Stimulated activated naive CD8-positive, alpha-beta T cell treated with anti-CD3 and anti-CD28 coated beads, Interleukin-15, Interleukin-2, amounts not matched to agents 100 U/mL and 50 U/mL, for 24 hours (primary cell): ENCODE data around the gene HSD17B11.
"Not testable (repeated sequence)": the region's sequence is repeated elsewhere in the genome, so short reads cannot be mapped to it uniquely, and the experiment has no call there.

Experiments used
- ATAC-seq: fragments of 150-1000 bp; cut with Tn5 transposase; one replicate; pipeline ENCODE4 v1.10.0; 2021
- DNase-seq: peaks from one replicate; pipeline ENCODE4 v3.0.0; 2021

HSD17B11 gene, protein sequence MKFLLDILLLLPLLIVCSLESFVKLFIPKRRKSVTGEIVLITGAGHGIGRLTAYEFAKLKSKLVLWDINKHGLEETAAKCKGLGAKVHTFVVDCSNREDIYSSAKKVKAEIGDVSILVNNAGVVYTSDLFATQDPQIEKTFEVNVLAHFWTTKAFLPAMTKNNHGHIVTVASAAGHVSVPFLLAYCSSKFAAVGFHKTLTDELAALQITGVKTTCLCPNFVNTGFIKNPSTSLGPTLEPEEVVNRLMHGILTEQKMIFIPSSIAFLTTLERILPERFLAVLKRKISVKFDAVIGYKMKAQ

DNA sequence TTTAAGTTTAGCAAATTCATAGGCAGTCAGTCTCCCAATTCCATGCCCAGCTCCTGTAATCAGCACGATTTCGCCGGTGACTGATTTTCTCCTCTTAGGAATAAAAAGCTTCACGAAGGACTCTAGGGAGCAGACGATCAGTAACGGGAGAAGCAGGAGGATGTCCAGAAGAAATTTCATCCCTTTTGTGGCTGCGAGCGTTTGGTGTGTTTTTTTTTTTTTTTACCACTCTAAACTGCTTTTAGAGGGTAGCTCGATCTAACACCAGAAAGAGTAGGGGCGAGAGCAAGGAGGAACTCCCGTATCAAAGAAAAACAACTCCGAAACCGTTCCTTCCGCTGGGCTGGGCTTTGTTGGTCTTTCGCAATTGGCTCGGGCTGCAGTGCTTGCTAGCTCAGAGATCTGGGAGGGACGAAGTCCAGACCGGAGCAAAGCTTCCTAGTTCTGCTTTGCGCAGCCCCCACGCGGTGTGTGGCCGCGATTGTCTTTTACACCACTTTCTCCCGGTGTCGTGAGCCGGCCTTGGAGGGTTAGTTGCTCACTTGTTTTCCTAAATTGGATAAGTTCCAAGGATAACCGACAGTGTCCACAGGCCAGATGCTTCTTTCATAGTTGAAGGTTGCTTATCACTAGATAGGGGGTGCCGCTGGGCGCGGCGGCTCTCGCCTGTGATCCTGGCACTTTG lies at the start of gene HSD17B11:
Gene HSD17B11 (minus strand): TSS at position 298 of the 685 bp plus-strand sequence. CDS start 118 bp downstream, at position 180.
- DNase-seq = peak; percentile 82
- ATAC-seq = peak; percentile 98

DNA sequence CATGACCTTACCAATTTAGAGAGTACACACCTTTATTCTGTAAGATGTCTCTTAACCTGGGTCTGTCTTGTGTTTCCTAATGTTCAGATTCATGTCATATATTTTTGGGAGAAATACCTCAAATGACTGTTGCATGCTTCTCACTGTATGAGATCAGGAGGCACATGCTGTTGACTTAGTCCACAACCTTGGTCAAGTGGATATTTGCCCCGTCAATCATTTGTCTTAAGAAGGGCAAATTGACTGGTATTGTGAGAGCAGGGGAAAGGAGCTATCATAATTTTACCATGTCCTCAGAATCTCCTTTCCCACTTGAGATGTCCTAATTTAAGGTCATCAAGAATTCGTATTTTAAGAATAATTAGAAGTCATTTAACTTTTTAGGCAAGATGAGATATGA lies 42.4 kb upstream of the HSD17B11 start:
- DNase-seq (no peak), ATAC-seq (no peak)

DNA sequence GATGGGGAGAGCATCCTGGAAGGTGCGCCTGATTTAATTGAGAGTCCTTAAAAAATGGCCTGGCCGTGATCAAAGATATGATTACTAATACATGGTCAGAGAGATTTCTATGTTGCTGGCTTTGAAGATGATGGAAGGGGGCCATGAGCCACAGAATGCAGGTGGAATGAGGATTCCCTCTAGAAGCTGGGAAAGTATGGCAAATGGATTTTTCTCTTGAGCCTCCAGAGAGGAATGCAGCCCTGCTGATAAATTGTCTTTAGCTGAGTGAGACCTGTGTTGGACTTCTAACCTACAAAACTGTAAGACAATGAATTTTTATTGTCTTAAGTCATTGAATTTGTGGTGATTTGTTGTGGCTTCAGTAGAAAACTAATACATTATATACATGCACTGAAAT lies 39.0 kb upstream of the HSD17B11 start:
- ATAC-seq = no peak

DNA sequence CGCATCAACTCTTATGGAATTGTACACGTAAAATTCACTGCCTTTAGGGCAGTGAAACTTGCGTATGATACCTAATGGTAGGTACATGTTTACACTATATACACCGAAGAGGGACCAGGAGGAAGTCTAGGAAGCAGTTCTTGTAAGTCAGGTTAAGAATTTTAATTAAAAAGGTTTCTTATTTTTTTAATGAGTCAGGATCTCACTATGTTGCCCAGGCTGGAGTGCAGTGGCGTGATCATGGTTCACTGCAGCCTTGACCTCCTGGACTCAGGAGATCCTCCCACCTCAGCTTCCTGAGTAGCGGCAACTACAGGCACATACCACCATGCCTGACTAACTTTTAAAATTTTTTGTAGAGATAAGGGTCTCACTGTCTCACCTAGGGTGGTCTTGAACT lies 38.0 kb upstream of the HSD17B11 start:
- DNase-seq = no peak
- no peak for ATAC-seq

More for the DNA sequence above, 39.0 kb upstream of the HSD17B11 start:
- no peak for DNase-seq

DNA sequence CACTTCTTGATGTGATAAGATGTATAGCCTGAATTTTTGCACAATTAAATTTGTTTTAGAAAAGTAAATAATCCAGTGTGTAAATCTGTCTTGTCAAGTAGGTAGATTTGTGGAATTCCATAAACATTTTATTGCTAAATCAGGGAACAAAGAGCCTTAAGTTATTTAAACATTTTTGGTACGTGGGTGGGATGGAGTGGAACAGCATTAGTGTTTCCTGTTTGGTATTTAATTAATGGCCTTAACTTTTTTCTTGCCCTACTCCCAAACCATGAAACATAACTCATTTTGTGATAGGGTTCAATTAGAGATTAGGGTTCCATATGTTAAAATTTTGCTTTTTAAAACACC lies 36.5 kb upstream of the HSD17B11 start:
- no peak for DNase-seq
- ATAC-seq = no peak

DNA sequence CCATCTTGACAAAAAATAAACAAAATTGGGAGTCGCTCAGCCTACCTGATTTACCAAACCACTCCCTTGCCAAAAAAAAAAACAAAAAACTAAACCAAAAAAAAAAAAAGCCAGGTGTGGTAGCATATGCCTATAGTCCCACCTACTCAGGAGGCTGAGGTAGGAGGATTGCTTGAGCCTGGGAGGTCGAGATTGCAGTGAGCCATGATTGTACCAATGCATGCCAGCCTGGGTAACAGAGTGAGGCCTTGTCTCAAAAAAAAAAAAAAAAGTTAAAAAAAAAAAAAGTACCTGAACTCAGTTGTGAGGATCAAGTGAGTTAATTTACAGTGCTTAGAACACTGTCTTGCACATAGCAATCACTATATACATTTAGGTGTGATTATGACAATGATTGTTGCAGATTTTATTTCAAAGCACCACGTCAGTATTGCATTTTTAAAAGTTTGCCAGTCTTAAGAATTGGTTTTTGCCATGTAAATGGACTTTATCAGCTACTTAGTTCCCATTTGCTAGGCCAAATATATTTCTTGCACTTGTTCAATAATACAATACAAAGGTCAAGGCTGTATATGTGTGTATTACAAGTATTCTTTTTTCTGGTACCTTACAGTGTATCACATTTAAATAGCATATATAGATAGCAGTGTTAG lies 36.0 kb upstream of the HSD17B11 start:
- ATAC-seq (no peak), DNase-seq (no peak)

DNA sequence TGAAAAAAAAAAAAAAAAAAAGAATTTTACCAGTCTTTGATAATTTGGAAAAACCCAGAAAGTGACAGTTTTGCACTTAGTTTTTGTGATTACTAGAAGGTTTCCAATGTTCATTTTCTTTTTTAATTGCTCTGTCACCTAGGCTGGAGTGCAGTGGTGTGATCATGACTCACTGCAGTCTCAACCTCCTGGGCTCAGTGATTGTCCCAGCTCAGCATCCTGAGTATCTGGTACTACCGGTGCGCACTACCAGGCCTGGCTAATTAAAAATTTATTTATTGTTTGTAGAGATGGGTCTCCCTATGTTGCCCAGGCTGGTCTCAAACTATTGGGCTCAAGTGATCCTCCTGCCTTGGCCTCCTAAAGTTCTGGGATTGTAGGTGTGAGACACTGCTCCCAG lies 34.7 kb upstream of the HSD17B11 start:
- DNase-seq = no peak
- no peak for ATAC-seq

DNA sequence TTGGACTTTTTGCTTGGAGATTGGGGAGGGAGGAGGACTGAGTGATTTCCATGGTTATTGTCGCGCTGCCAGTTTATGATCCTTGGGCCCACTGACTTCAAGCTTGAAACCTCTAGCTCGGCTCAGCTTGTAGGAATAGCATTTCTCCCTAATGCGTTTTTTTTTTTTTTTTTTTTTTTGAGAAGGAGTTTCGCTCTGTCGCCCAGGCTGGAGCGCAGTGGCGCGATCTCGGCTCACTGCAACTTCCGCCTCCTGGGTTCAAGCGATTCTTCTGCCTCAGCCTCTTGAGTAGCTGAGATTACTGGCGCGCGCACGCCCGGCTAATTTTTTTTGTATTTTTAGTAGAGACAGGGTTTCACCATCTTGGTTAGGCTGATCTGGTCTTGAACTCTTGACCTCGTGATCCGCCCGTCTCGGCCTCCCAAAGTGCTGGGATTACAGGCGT lies 33.1 kb upstream of the HSD17B11 start:
- ATAC-seq, DNase-seq: not testable (repeated sequence)

DNA sequence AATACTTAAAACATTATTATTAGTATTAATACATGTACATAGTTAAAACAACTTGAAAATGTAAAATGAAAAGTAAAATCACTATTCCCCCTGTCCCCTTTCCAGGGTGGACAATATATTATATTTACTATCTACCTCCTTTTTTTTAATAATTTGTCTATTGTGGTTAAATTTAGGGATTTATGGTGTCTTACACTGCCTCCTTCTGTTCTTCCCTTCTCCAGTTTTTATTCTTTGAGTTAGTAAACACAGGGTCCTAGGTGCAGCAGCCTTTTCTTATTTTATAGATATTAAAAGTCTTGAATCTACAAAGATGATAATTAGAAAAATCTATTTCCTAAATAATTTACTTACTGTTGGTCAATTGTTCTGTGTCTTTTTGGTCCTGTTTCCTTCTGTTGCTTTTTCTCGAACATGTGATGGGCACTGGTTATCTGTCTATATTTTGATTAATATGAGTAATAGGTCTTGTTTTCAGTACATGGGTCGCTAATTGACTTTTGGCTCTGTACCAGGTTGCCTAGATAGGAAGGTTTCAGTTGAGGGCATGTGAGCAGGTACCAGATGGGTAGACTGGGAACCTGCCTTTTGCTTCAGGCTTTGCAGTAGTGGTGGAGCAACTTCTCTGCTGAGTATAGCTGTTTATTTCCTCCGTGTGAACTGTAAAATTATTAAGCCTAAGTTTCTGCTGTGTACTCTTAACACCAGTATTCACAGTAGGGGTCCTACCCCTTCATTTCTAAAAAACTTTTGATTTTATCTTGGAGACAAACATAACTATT lies 32.5 kb upstream of the HSD17B11 start:
- no peak for ATAC-seq
- DNase-seq = no peak

DNA sequence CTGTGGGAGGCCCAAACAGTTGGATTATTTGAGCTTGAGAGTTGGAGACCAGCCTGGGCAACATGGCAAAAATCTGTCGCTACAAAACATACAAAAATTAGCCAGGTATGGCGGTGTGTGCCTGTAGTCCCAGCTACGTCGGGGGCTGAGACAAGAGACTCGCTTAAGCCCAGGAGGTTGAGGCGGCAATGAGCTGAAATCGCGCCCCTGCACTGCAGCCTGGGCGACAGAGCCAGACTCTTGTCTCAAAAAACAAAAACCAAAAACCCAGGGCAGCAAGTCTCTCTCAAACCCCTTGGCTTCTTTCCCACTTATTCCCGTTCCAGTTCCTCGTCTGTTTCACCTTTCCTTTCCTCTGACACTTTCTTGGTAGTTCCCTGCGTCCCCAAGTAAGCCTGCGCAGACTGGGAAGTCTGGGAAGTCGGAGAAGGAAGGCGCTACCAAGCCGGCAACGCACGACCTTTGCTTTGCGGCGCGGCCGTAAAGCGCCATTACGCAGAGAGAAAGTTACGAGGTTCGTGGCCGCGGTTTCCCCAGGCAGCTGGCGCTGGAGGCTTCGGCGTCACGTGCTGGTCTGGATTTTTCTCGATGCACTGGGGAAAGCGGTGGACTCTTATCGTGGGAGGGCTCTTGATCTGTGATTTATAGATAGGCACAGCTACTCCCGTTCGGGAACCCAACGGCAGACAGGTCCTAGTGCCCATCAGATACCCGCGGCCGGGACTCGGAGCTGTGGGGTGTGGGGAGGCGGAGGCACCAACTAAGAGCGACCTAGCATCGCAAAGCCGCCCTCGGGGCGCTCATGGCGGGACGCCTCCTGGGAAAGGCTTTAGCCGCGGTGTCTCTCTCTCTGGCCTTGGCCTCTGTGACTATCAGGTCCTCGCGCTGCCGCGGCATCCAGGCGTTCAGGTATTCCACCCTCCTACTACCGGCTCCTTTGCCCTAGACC lies 31.4 kb upstream of the HSD17B11 start, which contains the start of gene NUDT9:
Gene NUDT9 (plus strand): TSS at position 470 of the 949 bp plus-strand sequence. CDS start 333 bp downstream, at position 803.
- ATAC-seq (peak; percentile 91), DNase-seq (peak; percentile 88)

DNA sequence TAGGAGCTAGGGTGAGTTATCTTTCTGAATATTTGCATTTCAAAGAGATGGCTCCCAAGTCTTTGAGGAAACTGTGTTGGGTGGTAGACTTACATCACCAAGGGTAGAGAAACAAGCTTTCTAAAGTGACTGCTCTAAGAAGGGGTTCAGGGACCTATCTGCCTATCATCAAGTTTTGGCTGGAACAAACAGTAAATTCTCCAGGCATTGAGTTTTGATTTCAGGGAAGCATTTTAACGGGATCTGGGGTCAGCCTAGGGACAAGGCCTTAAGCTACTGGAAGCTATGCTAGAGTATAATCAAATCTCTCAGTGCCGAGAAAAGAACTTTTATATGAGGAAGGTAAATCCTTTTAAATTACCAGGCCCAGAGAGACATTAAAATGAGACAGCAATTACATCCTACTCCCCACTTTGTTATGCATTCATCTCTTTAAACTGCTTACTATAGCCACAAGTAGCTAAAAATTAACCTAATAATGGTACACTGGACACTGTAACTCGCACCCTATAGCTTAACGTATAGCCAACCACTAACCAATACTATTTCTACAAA lies 29.4 kb upstream of the HSD17B11 start:
- ATAC-seq (no peak), DNase-seq (no peak)

DNA sequence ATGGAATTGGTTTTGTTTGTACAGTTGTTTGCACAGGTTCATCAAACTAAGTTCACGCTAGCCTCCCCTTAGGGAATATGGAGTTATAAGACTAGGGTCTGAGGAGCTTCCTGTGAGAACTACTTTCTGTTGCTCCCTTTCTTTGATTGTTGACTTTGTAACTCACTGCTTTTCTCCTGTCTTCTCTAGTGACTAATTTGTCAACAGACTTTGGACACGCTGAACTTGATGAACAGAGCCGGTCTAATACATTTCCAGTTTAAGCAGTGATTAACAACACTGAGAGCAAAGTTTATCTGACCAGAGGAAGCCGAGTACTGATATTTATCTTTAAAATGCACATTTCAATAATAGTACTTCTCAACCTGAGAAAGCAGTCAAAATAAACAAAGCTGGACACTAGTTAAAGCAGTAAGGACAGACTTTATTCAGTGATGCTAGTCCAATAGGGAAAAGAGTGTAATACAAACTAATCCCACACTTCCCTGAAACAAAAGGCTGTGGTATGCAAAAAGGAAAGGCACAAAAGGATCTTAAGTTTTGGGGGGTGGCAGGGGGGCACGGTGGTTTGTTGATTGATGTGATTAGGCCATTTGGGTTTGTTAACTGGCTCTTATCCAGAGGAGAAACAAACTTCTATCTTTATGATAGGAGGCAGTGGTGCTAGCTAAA lies 28.7 kb upstream of the HSD17B11 start:
- DNase-seq = no peak
- ATAC-seq = no peak

DNA sequence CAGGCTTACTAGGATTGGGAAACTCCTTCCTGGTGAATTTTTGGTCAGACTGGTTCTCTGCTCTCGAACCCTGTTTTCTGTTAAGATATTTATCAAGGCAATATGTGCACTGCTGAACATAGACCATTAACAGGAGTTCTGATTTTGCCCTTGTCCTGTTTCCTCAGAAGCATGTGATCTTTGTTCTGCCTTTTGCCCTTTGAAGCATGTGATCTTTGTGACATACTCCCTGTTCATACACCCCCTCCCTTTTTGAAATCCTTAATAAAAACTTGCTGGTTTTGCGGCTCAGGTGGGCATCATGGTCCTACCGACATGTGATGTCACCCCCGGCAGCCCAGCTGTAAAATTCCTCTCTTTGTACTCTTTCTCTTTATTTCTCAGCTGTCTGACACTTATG lies 27.4 kb upstream of the HSD17B11 start:
- DNase-seq, ATAC-seq: not testable (repeated sequence)

DNA sequence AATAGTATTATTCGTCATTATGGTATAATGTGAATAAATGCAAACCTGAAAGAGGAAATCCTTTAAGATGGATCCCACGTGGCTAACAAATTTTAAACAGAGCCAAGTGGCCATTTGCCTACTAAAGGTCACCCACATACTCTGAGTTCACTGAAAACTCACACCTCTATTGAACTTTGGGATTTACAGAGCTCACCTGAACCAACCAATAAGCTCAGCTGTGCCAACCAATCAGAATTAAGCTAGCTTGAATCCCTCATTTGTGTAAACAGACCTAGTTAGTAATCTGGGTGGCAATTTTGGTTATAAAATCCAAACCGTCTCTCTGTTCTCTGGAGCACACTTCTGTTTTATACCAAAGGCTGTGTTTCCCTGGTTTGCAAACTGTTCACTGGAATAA lies 26.0 kb upstream of the HSD17B11 start:
- ATAC-seq (no peak), DNase-seq (no peak)

DNA sequence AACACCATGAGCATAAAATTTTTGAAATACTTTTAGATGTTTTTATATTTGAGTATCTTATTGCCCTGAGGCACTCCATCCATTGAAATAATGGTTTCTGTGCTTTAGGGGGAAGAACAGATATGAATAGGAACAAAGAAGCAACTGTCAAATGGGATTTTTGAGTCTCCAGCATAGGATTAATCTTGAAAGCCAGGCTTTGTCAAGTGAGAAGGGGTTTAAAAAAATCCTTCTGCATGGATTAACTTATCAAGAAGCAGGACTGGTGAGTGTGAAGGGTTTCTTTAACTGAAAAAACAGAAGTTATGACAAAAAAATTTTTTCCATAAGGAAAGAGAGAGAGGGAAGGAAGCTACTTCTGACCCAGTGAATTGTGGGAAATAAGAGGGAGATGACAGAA lies 23.8 kb upstream of the HSD17B11 start:
- no peak for DNase-seq
- ATAC-seq = no peak

DNA sequence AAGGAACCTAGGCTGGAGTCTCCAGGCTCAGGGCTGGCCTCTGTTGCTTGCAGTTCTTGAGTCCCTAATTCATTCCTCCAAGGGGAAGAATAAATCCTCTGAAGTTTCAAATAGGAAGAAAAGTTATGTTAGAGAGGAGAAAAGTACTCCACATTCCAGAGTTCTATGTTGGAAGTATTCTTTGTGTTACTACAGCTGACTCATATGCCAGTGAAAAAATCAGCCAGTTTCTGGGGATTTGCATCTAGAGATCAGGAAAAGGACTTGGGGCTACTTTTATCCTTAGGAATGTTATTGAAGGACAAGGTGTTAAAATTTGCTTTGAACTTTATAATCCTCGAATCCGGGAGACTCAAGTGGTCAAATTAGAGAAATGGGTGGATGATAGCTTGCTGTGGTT lies 19.7 kb upstream of the HSD17B11 start:
- ATAC-seq = no peak
- DNase-seq = no peak

DNA sequence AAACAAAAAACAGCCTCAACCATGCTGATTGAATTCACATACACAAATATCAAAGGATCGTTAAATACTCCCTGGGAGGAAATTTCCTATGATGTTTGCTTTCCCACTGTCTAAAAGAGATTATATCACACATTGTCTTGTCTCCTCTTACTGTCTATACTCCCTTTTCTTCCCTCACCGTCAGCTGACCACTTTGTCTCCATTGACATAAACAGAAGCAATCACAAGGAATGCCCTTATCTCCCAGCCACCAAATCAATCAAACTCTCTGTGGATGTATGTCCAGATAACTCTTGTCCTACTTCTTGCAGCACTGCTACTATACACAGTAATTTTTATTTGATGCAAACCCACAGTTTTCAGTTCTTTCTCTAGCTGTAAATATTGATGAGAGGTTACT lies 19.2 kb upstream of the HSD17B11 start:
- DNase-seq (no peak), ATAC-seq (no peak)

DNA sequence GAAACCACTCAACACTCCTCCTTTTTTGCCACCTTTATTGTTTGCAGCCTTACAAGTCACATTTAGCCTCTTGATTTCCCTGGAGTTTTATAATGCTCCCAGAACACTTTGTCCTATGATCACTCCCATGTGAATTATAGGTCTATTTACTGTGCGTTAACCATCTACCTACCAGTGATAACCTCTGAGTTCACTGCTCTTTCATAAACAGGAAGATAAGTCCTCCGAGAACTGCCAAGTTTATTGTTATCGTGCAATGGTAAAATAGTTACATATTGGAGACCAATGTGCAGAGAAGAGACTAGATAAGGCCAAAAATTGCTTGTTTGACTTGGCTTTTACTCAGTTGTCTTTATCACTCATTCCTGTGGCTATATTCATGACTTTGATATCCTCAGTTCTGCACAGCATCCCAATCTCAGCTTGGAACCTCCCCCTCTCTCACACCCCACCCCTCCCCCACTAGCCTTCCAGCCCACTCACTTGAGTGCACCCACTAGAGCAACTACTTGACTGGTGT lies 18.5 kb upstream of the HSD17B11 start:
- ATAC-seq (no peak), DNase-seq (no peak)

DNA sequence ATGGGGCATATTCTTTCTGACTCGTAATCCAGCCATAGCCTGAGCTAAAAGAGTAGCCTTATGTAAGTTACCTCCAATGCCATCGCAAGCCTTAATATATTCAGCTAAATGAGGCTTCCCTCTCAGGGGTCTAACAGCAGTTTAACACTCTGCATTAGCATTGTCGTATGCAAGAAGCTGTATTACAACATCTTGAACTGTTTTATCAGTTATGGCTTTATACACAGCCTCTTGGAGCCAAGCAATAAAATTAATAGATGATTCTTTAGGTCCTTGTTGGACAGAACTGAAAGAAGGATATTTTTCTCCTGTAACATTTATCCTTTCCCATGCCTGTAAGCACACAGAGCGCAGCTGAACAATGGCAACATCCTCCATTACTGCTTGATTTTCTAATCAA lies 15.9 kb upstream of the HSD17B11 start:
- not testable (repeated sequence) for ATAC-seq, DNase-seq

DNA sequence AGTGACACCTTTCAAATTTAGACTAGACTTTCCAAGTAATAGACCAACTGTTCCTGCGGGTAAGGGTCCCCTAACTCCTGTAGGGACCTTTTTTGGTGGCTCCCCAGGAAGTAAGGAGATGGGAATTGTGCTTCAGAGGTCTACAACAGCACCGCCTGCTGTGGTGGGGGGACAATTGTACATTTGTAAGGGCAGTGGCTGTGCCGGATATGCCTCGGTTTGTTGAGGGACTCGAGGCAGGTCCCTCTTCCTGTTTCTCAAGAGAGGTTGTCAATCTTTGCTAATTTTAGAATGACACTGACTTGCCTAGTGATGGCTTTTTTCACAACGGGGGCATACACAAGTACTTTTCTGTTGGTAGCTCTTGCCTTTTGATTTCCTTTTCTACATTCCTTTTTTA lies 15.5 kb upstream of the HSD17B11 start:
- peak; percentile 15 for DNase-seq
- no peak for ATAC-seq
